NCI-H2227 (cell line): ENCODE measurements around the gene AGPAT3.
A peak's percentile ranks its signal among the peaks of the same experiment; 100 is the strongest.
"Not testable (repeated sequence)": the region's sequence is repeated elsewhere in the genome, so short reads cannot be mapped to it uniquely, and the experiment has no call there.

ENCODE experiments used
- DNase-seq: peaks from one replicate; lab custom pipeline; 2025; ENCODE audit not compliant: unreplicated experiment; lab: John Stamatoyannopoulos, UW

The AGPAT3 gene

GRCh38 chr21:43834146-43834905, 30.7 kb upstream of the AGPAT3 start:
- no peak for DNase-seq

DNA sequence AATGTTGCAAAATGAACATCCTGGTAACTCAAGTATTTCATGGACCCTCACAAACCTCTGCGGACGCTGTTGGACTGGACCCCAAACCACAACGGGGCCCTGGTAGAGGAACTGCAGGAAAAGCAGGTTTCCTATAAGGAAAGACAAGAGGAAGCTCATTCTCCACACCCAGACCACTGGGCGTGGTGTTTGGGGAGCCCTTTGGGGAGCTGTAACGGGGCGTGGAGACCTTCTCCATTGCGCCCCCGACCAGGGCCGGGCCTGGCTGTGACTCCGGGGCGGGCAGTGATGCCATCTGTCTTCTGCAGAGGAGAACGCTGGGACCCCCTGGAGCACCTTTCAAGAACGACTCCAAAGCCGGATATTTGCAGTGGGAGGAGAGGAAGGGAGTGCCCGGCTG, 30.0 kb upstream of the AGPAT3 start:
- no peak for DNase-seq

DNA sequence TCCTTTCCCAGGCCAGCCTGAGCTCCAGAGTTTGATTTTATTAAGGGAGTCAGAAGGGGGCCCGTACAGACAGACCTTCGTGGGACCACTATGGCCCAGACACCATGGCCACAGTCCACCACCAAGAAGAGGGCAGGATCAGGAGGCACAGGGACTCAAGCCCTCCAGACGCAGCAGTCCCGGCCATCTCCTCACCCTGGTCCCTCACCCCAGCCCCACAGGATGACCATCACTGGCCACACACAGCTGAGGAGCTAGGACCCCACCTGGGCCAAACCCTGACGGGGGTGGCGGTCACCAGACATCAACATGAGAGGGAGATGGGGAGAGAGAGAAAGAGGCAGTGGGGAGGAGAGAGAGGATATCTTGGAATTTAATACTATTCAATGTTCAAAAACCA, 29.2 kb upstream of the AGPAT3 start:
- no peak for DNase-seq

DNA sequence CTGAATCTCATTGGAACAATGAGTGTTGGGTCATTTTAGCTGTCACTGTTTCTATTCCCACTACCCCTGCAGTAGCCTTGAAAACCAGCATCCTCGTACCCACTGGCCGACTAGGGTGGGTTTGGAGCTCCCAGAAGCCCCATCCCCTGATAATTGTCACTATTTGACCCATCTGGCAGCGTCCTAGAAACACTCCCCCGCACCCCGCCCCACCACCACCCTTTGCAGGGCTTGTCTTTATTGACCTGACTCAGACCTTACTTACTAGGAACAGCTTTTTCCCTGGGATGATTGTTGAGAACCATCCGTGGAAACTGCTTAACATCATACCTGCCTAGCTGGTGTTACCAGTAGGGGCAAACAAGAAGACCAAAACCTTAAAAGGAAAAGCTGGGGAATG, 28.4 kb upstream of the AGPAT3 start:
- DNase-seq: no peak

DNA sequence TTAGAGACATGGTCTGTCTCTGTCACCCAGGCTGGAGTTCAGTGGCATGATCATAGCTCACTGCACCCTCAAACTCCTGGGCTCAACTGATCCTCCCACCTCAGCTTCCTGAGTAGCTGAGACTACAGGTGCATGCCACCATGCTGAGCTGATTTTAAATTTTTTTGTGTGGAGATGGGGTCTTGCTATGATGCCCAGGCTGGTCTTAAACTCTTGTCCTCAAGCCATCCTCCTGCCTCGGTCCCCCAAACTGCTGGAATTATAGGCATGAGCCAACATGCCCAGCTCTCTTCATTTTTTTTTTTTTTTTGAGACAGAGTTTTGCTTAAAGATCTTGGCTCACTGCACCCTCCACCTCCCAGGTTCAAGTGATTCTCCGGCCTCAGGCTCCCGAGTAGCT, 24.8 kb upstream of the AGPAT3 start:
- no peak for DNase-seq

GRCh38 chr21:43842742-43843141, 22.3 kb upstream of the AGPAT3 start:
- no peak for DNase-seq

DNA sequence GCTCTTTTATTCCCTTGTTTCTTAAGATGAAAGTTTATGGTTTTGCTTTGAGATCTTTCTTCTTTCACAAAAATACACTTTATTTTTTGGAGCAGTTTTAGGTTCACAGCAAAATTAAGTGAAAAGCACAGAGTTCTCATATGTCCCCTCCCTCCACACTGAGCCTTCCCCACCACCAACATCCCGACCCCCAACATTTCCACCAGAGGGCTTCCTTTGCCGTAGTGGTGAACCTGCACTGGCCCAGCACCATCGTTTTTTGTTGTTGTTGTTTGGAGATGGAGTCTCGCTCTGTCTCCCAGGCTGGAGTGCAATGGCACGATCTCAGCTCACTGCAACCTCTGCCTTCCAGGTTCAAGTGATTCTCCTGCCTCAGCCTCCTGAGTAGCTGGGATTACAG, 20.1 kb upstream of the AGPAT3 start:
- not testable (repeated sequence) for DNase-seq

- no peak for DNase-seq
These were observed 19.6 kb upstream of the AGPAT3 start for GRCh38 chr21:43845386-43845785.

DNA sequence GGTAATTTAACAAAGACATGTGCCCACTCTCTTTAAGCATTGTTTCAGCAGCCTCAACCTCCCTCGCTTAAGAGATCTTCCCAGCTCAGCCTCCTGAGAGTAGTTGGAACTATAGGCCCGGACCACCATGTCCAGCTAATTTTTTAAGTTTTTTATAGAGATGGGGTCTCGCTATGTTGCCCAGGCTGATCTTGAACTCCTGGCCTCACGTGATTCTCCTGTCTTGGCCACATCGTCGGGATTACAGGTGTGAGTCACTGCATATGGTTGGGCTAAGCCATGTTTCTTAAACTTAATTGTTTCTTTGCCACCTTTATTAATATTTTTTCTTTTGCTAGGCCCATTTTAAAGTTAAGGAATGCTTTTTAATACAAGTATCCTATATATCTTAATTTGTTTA, 18.6 kb upstream of the AGPAT3 start:
- no peak for DNase-seq

GRCh38 chr21:43847301-43847700, 17.7 kb upstream of the AGPAT3 start:
- DNase-seq: no peak

DNA sequence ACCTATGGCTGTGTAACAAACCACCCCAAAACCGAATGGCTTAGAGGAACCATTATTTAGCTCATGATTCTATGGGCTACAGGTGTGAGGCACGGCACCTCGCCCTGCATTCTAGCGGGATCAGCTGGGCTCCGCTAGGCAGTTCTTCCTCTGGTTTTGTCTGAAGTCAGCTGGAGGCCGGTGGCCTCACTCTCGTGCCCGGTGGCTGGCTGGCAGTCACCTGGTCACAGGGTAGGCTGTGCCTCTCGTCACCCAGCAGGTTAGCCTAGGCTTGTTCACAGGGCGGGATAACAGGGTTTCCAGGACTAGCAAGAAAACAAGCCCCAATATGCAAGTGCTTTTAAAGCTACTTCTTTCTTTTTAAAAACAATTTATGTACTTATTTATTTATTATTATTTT, 16.3 kb upstream of the AGPAT3 start:
- DNase-seq: no peak

- no peak for DNase-seq
These were observed 15.3 kb upstream of the AGPAT3 start for GRCh38 chr21:43849532-43850299.

DNA sequence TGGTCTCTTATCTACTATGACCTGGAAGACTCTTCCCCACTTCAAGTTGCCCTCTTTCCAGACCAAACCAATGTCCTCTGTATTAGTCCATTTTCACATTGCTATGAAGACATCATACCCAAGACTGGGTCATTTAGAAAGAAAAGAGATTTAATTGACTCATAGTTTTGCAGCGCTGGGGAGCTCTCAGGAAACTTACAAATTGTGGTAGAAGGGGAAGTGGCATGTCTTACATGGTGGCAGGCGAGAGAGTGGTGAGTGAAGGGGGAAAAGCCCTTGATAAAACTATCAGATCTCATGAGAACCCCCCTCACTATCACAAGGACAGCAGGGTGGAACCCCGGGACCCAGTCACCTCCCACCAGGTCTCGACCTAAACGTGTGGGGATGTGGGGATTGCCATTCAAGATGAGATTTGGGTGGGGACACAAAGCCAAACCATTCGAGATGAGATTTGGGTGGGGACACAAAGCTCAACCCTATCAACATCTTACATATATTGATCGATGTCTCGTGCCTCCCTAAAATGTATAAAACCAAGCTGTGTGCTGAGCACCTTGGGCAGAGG, 14.2 kb upstream of the AGPAT3 start:
- no peak for DNase-seq

DNA sequence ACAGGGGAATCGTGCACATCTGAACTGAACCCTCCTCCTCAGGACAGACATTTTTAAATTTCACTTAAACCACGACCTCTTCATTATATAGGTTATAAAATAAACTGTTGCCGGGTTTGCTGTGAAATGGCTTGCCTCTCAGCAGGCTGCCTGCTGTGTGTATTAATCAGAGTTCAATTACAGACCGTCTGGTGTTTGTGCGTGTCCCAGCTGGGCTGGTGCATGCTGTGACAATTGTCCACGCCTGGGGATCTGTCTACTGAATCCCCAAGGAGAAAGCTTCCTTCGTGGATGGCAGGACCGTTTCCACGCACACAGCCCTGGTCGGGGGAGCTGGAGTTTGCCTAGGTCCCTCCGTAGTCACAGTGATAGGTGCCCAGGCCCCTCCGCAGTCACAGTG, 13.4 kb upstream of the AGPAT3 start:
- DNase-seq: peak; percentile 71

DNA sequence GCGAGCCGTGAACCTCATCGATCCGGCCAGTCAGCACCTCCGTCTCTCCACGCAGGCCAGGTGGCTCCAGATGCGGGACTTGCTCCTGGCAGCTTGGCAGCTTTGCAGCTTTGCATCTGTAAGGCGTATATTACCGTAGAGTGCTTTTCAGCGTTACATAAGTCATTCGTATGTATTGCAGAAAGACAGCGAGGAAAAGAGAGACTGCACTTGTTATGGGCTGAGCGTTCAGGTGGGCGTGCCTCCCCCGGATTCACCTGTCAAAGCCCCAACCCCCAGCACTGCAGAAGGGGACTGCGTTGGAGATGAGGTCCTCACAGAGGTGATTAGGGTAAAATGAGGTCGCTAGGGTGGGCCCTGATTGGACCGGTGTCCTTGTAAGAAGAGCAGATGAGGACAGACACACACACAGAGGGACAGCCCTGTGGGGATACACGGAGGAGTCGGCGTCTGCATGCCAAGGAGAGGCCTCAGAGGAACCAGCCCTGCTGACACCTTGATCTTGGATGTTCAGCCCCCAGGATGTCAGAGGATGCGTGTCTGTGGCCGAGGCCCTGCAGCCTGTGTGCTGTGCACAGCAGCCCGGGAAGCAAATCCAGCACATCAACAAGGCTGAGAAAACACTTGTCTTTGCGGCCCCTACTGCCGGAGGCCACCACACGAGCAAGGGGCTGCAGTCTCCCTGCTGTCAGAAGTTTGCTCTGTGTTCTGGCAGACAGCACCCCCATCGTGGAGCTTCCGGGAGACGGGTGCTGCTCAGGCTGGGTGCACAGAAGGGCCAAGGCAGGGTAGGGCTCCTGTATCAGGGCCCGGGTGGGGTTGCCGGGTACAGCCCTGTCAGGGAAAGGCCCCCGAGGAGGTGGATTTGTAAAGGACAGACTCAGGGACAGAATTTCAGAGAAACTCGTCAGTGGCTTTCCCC, 10.9 kb upstream of the AGPAT3 start:
- no peak for DNase-seq

- DNase-seq: no peak
These were observed 10.0 kb upstream of the AGPAT3 start for GRCh38 chr21:43854773-43855633.

- no peak for DNase-seq
These were observed 9.1 kb upstream of the AGPAT3 start for GRCh38 chr21:43855955-43856354.

DNA sequence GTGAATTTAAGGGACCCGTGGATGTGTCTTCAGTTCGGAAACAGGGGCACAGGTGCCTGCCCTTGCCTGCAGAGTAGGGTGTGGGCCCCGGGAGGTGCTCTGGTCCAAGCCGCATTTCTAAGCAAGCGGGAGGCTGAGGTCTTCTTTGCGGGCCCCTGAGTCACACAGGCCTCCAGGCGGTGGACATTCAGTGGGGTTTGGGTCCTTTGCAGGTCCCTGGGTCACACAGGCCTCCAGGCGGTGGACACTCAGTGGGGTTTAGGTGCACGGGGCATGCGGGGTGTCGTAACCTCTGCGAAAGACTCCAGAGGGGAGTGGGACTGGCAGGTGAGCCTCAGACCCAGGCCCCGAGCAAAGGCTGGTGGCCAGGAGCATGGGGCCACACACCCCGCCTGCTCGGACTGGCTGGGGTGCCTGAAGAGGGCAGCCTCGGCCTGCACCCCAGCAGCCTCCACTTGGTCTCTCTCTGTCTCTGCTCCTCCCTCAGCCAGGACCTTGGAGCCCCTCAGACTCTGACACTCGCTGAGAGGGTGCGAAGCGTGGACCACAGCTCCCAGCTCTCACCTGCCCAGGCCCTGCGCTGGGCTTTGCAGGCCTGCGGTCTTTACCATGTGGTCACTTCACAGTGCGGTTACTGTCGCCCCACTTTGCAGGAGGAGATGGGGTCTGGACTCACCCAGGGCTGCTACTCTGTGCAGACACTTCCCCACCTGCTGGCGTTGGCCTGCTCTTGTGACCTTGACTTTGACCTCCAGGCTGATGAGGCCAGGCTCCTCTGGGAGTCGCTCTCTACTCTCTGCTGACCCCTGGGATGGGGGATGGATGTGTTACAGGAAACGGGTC, 6.0 kb upstream of the AGPAT3 start:
- DNase-seq: no peak

GRCh38 chr21:43859747-43860214, 5.2 kb upstream of the AGPAT3 start:
- no peak for DNase-seq
